DOHH2 (cell line): ENCODE data around the gene EPS8L2.

Source experiments
- H3F3A ChIP-seq: fragments of 200-600 bp; sonication (generic), shearing (Covaris generic); 2 replicates; pipeline ENCODE4 v1.6.0; 2016; ENCODE audit warnings: antibody characterized with exemption, mild to moderate bottlenecking; ENCODE audit not compliant: control insufficient read depth, insufficient read depth
- H3K27ac ChIP-seq: fragments of 200-600 bp; sonication (generic); 2 replicates; pipeline ENCODE4 v1.5.1; 2014; ENCODE audit warnings: low read depth, mild to moderate bottlenecking, low read length, moderate library complexity
- H3K27me3 ChIP-seq: fragments of 200-600 bp; sonication (generic); 2 replicates; pipeline ENCODE4 v1.6.1; 2014; ENCODE audit warnings: mild to moderate bottlenecking, low read length, mixed read lengths; ENCODE audit not compliant: control insufficient read depth
- H3K36me3 ChIP-seq: fragments of 200-600 bp; sonication (generic); 2 replicates; pipeline ENCODE4 v1.6.1; 2014; ENCODE audit warnings: mild to moderate bottlenecking, low read length, moderate library complexity, mixed read lengths; ENCODE audit not compliant: control insufficient read depth
- H3K4me1 ChIP-seq: fragments of 200-600 bp; sonication (generic); 2 replicates; pipeline ENCODE4 v1.6.1; 2014; ENCODE audit warnings: mild to moderate bottlenecking, low read length, mixed read lengths; ENCODE audit not compliant: control insufficient read depth
- H3K4me2 ChIP-seq: fragments of 200-600 bp; sonication (generic); 2 replicates; pipeline ENCODE4 v1.6.0; 2014; ENCODE audit warnings: mild to moderate bottlenecking, low read length, moderate library complexity
- H3K4me3 ChIP-seq: fragments of 200-600 bp; sonication (generic); 2 replicates; pipeline ENCODE4 v1.5.1; 2014; ENCODE audit warnings: mild to moderate bottlenecking, low read length, mixed read lengths
- H3K79me2 ChIP-seq: fragments of 200-600 bp; sonication (generic); 2 replicates; pipeline ENCODE4 v1.6.1; 2014; ENCODE audit warnings: mild to moderate bottlenecking, low read length, mixed read lengths; ENCODE audit not compliant: control insufficient read depth
- H3K9me2 ChIP-seq: fragments of 200-600 bp; sonication (generic); replicated peaks from 2 replicates; pipeline ENCODE4 v1.6.1; 2014; ENCODE audit warnings: mild to moderate bottlenecking, low read length, mixed read lengths; ENCODE audit not compliant: control insufficient read depth
- H3K9me3 ChIP-seq: fragments of 200-600 bp; sonication (generic); 2 replicates; pipeline ENCODE4 v1.6.1; 2014; ENCODE audit warnings: antibody characterized with exemption, low read length, mixed read lengths; ENCODE audit not compliant: control insufficient read depth, insufficient read depth
- H4K20me1 ChIP-seq: fragments of 200-600 bp; sonication (generic); 2 replicates; pipeline ENCODE4 v1.6.0; 2014; ENCODE audit warnings: low read depth, mild to moderate bottlenecking, antibody characterized with exemption, low read length, moderate library complexity; ENCODE audit not compliant: control insufficient read depth, insufficient read depth
- CTCF ChIP-seq: fragments of 200-600 bp; sonication (generic); IDR thresholded peaks from one replicate; pipeline ENCODE4 v1.5.1; 2014; ENCODE audit warnings: antibody characterized with exemption, mild to moderate bottlenecking, low read depth, low read length; ENCODE audit not compliant: poor library complexity, severe bottlenecking
- EZH2phosphoT487 ChIP-seq: fragments of 200-600 bp; sonication (generic); IDR thresholded peaks from 2 replicates; pipeline ENCODE4 v1.6.1; 2017; ENCODE audit warnings: borderline replicate concordance, mild to moderate bottlenecking, antibody characterized with exemption, low read length, moderate library complexity, mixed read lengths

Gene EPS8L2

GRCh38 chr11:709109-709997, 3.3 kb downstream of the EPS8L2 start:
- 0 out of 2 replicates have a peak, but pooled peaks cover 4% of the 10 kb centered on the region for H3K4me1 ChIP-seq

GRCh38 chr11:714436-714835, 8.4 kb downstream of the EPS8L2 start:
- Histone ChIP-seq H3K4me2 (no peak overlapping the region), H3K4me3 (no peak overlapping the region), H4K20me1 (no peaks in the 10 kb centered on the region), H3F3A (no peaks in the 10 kb centered on the region), H3K36me3 (no peaks in the 10 kb centered on the region), H3K27ac (no peak overlapping the region), H3K27me3 (peaks cover 22% of the 10 kb centered on the region), H3K9me3 (no peaks in the 10 kb centered on the region), H3K4me1 (0 out of 2 replicates have a peak, but pooled peaks cover 4% of the 10 kb centered on the region), H3K79me2 (no peaks in the 10 kb centered on the region), H3K9me2 (no peaks in the 10 kb centered on the region)
- TF ChIP-seq EZH2phosphoT487 (no peak), CTCF (no peak)

More at GRCh38 chr11:709109-709997, 3.3 kb downstream of the EPS8L2 start:
- Histone ChIP-seq H3F3A (no peaks in the 10 kb centered on the region), H4K20me1 (peaks cover 3% of the 10 kb centered on the region; the same call in 1 of the 2 replicates), H3K9me3 (no peaks in the 10 kb centered on the region), H3K27ac (no peak overlapping the region), H3K27me3 (peaks cover 48% of the 10 kb centered on the region), H3K79me2 (no peaks in the 10 kb centered on the region), H3K4me3 (no peak overlapping the region), H3K4me2 (no peak overlapping the region), H3K36me3 (no peaks in the 10 kb centered on the region), H3K9me2 (no peaks in the 10 kb centered on the region)
- TF ChIP-seq CTCF (no peak), EZH2phosphoT487 (no peak)

GRCh38 chr11:719214-720016, 13.4 kb downstream of the EPS8L2 start:
- H3K36me3 ChIP-seq: no peaks in the 10 kb centered on the region
- peaks cover 26% of the 10 kb centered on the region for H3K4me1 ChIP-seq
- TF ChIP-seq EZH2phosphoT487: no peak
- TF ChIP-seq CTCF: no peak
- H3K79me2 ChIP-seq: no peaks in the 10 kb centered on the region
- no peaks in the 10 kb centered on the region for H3K9me2 ChIP-seq
- peaks cover 22% of the 10 kb centered on the region for H3K27me3 ChIP-seq
- peaks cover 4% of the 10 kb centered on the region; the same call in 1 of the 2 replicates for H3F3A ChIP-seq
- peaks cover 7% of the 10 kb centered on the region; the same call in 1 of the 2 replicates for H4K20me1 ChIP-seq
- no peak overlapping the region for H3K27ac ChIP-seq
- H3K4me2 ChIP-seq: no peak overlapping the region
- no peaks in the 10 kb centered on the region for H3K9me3 ChIP-seq
- H3K4me3 ChIP-seq: no peak overlapping the region
